Esophagus squamous epithelium (tissue), 5 donors: Measurements from ENCODE around the gene SMAD5. TPM values are rescaled to one million over a fixed set of nuclear protein-coding genes. Genes with fewer than 3 reads are reported as not detected.

Experiments
- DNase-seq: peaks from one replicate; lab custom pipeline; 2025; lab: John Stamatoyannopoulos, UW
- H3K27ac ChIP-seq, 4 donors: fragments of 200-600 bp; sonication (generic); one replicate each; pipeline ENCODE4 v1.5.1; 2016 to 2019; ENCODE audit warnings: mild to moderate bottlenecking in 1 of 4
- H3K27me3 ChIP-seq, 4 donors: fragments of 200-600 bp; sonication (generic); 1 replicate in 3 of 4; 2 replicates in 1 of 4; pipeline versions ENCODE4 v1.5.1 to v1.6.0; 2017 to 2021; ENCODE audit warnings: antibody characterized with exemption in 1 of 4
- H3K36me3 ChIP-seq, 3 donors: fragments of 200-600 bp; sonication (generic); one replicate each; pipeline ENCODE4 v1.5.1; 2016 to 2019
- H3K4me1 ChIP-seq, 3 donors: fragments of 200-600 bp; sonication (generic); one replicate each; pipeline ENCODE4 v1.5.1; 2017 to 2019
- H3K4me3 ChIP-seq, 4 donors: fragments of 200-600 bp; sonication (generic); 1 replicate in 3 of 4; 2 replicates in 1 of 4; pipeline ENCODE4 v1.5.1; 2016 to 2019; ENCODE audit warnings: mild to moderate bottlenecking in 2 of 4, moderate library complexity in 1 of 4
- H3K9me3 ChIP-seq, 3 donors: fragments of 200-600 bp; sonication (generic); one replicate each; pipeline ENCODE4 v1.5.1; 2016 to 2019
- CTCF ChIP-seq, 6 experiments: fragments of 450-650 bp in 4 of 6; fragments of 200-600 bp in 2 of 6; sonication (generic) in 2 of 6; IDR thresholded peaks; one replicate each; pipeline ENCODE4 v1.5.1; 2016 to 2019; ENCODE audit warnings: antibody characterized with exemption in 6 of 6, mild to moderate bottlenecking in 4 of 6, moderate library complexity in 4 of 6
- POLR2A ChIP-seq, 4 donors: fragments of 450-650 bp; IDR thresholded peaks; one replicate each; pipeline ENCODE4 v1.6.1; 2017; ENCODE audit warnings: antibody characterized with exemption in 4 of 4, mild to moderate bottlenecking in 4 of 4, moderate library complexity in 3 of 4
- WGBS, 2 donors: methylation state at CpG; one replicate each; pipeline ENCODE4 v1.1.5; 2018; 5-methylcytosine and 5-hydroxymethylcytosine counted together
- intact Hi-C: fragments of 100-400 bp; cut with DNase I; formaldehyde crosslinking; loops from one replicate; pipeline ENCODE4 v1.15.0; 2022
- total RNA-seq, 4 donors: library from RNA; depleted of rRNA; stranded (reverse); fragments of >200 nt; gene quantifications; one replicate each; pipeline ENCODE4 v1.1.0, GENCODE V29; 2016
- donor health status: DM: yes; HTN: yes; CAD: no.

Gene SMAD5
- total RNA-seq, 4 donors from 2014 or later = 32.0 to 49.6 (median 38.1) TPM

- Histone ChIP-seq H3K27me3 (no peaks in the 10 kb centered on the region), H3K36me3 (no peaks in the 10 kb centered on the region), H3K9me3 (no peaks in the 10 kb centered on the region), H3K4me1 (peaks cover 0 to 46% (median 9%) of the 10 kb centered on the region in 3 donors), H3K4me3 (no peak overlapping the region), H3K27ac (peak overlapping the region; percentile 18 to 72 (median 60))
- DNase-seq = no peak
- 45 to 62% methylated on average over 5 of the region's 5 CpGs for WGBS, 2 donors
- no peak for TF ChIP-seq CTCF (IDR thresholded peaks at IDR 0.05)
- no peak for TF ChIP-seq POLR2A (IDR thresholded peaks at IDR 0.05)
- intact Hi-C loops = no loop called here
Measured at GRCh38 chr5:136114414-136115125, 18.1 kb upstream of the SMAD5 start.

- Histone ChIP-seq H3K36me3 (no peaks in the 10 kb centered on the region), H3K9me3 (no peaks in the 10 kb centered on the region), H3K4me3 (no peak overlapping the region), H3K27me3 (no peaks in the 10 kb centered on the region), H3K4me1 (peaks cover 0 to 46% (median 9%) of the 10 kb centered on the region in 3 donors), H3K27ac (peak overlapping the region; percentile 39 to 72 (median 60))
- no peak for DNase-seq
- TF ChIP-seq POLR2A (IDR thresholded peaks at IDR 0.05) (no peak), CTCF (IDR thresholded peaks at IDR 0.05) (no peak)
- intact Hi-C loops = no loop called here
- WGBS, 2 donors = 32 to 48% methylated on average over 1 of the region's 1 CpG
Measured at GRCh38 chr5:136115183-136115865, 17.3 kb upstream of the SMAD5 start.

GRCh38 chr5:136120529-136120928 is 12.1 kb upstream of the SMAD5 start:
- H3K36me3 ChIP-seq = no peaks in the 10 kb centered on the region
- no peak for DNase-seq
- H3K27ac ChIP-seq = no peak overlapping the region
- no peaks in the 10 kb centered on the region for H3K9me3 ChIP-seq
- peaks cover 0 to 3% (median 0%) of the 10 kb centered on the region in 4 donors for H3K27me3 ChIP-seq
- intact Hi-C loops = no loop called here
- peaks cover 0 to 36% (median 9%) of the 10 kb centered on the region in 3 donors for H3K4me1 ChIP-seq
- WGBS, 2 donors = 84 to 97% methylated on average over 4 to 5 of the region's 5 CpGs
- H3K4me3 ChIP-seq = no peak overlapping the region
- TF ChIP-seq CTCF (IDR thresholded peaks at IDR 0.05) (peak in 1 of 6 experiments; percentile 42), POLR2A (IDR thresholded peaks at IDR 0.05) (no peak)

GRCh38 chr5:136123236-136123768 is 9.3 kb upstream of the SMAD5 start:
- Histone ChIP-seq H3K9me3 (no peaks in the 10 kb centered on the region), H3K4me1 (peaks cover 0 to 19% (median 5%) of the 10 kb centered on the region in 3 donors), H3K36me3 (no peaks in the 10 kb centered on the region), H3K4me3 (no peak overlapping the region), H3K27ac (peak overlapping the region; percentile 33 to 74 (median 46)), H3K27me3 (peaks cover 0 to 4% (median 0%) of the 10 kb centered on the region in 4 donors)
- DNase-seq = no peak
- intact Hi-C loops = no loop called here
- WGBS, 2 donors = 31 to 57% methylated on average over 1 of the region's 1 CpG
- no peak for TF ChIP-seq CTCF (IDR thresholded peaks at IDR 0.05)
- TF ChIP-seq POLR2A (IDR thresholded peaks at IDR 0.05) = no peak

GRCh38 chr5:136127560-136127959 is 5.1 kb upstream of the SMAD5 start:
- TF ChIP-seq CTCF (IDR thresholded peaks at IDR 0.05) = no peak
- no peak for TF ChIP-seq POLR2A (IDR thresholded peaks at IDR 0.05)
- 90 to 92% methylated on average over 3 of the region's 3 CpGs for WGBS, 2 donors
- Histone ChIP-seq H3K27me3 (peaks cover 0 to 4% (median 0%) of the 10 kb centered on the region in 4 donors), H3K4me3 (no peak overlapping the region), H3K4me1 (peaks cover 6 to 31% (median 11%) of the 10 kb centered on the region in 3 donors), H3K27ac (no peak overlapping the region), H3K36me3 (no peaks in the 10 kb centered on the region), H3K9me3 (no peaks in the 10 kb centered on the region)
- intact Hi-C loops = no loop called here
- no peak for DNase-seq
